Activated naive CD4-positive, alpha-beta T cell treated with anti-CD3 and anti-CD28 coated beads, Interleukin-2, amount 10 ng/mL, durations not matched to agents 7 days and 5 days (primary cell): ENCODE data around the gene ANKMY1.

Experiments
- CTCF ChIA-PET: fragments of 350-600 bp; sonication (Branson Sonifier 250); formaldehyde crosslinking; loops from one replicate; lab custom pipeline; 2021; ENCODE audit warnings: antibody characterized with exemption; lab: Charles Lee
- DNase-seq: peaks from one replicate; pipeline ENCODE4 v3.0.0-alpha.2; 2020
- H3K27ac Mint-ChIP-seq: one replicate; pipeline ENCODE4 v1.8.0; 2021; ENCODE audit warnings: mild to moderate bottlenecking, moderate library complexity, mixed read lengths
- H3K27me3 Mint-ChIP-seq: one replicate; pipeline ENCODE4 v1.8.0; 2021; ENCODE audit warnings: mild to moderate bottlenecking, mixed read lengths
- H3K36me3 Mint-ChIP-seq: one replicate; pipeline ENCODE4 v1.8.0; 2021; ENCODE audit warnings: mixed read lengths
- H3K4me1 Mint-ChIP-seq: one replicate; pipeline ENCODE4 v1.8.0; 2021; ENCODE audit warnings: mixed read lengths
- H3K4me3 Mint-ChIP-seq: one replicate; pipeline ENCODE4 v1.8.0; 2021; ENCODE audit warnings: mild to moderate bottlenecking, moderate library complexity, mixed read lengths
- H3K9me3 Mint-ChIP-seq: one replicate; pipeline ENCODE4 v1.8.0; 2021; ENCODE audit warnings: mixed read lengths

ANKMY1 gene

GRCh38 chr2:240599141-240599583 lies 41.4 kb upstream of the ANKMY1 start:
- CTCF ChIA-PET = no interaction called here
- peaks cover 3% of the 10 kb centered on the region for H3K4me1 Mint-ChIP-seq
- peaks cover 6% of the 10 kb centered on the region for H3K36me3 Mint-ChIP-seq
- H3K27ac Mint-ChIP-seq = peak overlapping the region; percentile 77
- H3K9me3 Mint-ChIP-seq = no peaks in the 10 kb centered on the region
- H3K27me3 Mint-ChIP-seq = no peaks in the 10 kb centered on the region
- no peak overlapping the region for H3K4me3 Mint-ChIP-seq
- peak; percentile 5 for DNase-seq

- Mint-ChIP-seq H3K27me3 (no peaks in the 10 kb centered on the region), H3K27ac (no peak overlapping the region), H3K4me1 (peaks cover 3% of the 10 kb centered on the region), H3K9me3 (no peaks in the 10 kb centered on the region), H3K4me3 (no peak overlapping the region), H3K36me3 (peaks cover 6% of the 10 kb centered on the region)
- CTCF ChIA-PET = interaction anchor here (0.9 kb wide), 1 partner anchor 84 kb away, joined by 5 read pairs; no protein-coding TSS in a partner anchor
- DNase-seq = peak; percentile 14
Observed at GRCh38 chr2:240598311-240598911, 40.6 kb upstream of the ANKMY1 start.

- H3K27ac Mint-ChIP-seq = no peak overlapping the region
- peaks cover 3% of the 10 kb centered on the region for H3K4me1 Mint-ChIP-seq
- CTCF ChIA-PET = interaction anchor here (0.9 to 1.9 kb wide), 3 partner anchors 12 to 84 kb away, joined by 4 to 7 read pairs (median 5); no protein-coding TSS in a partner anchor
- no peaks in the 10 kb centered on the region for H3K9me3 Mint-ChIP-seq
- no peak overlapping the region for H3K4me3 Mint-ChIP-seq
- H3K36me3 Mint-ChIP-seq = peaks cover 6% of the 10 kb centered on the region
- DNase-seq = no peak
- H3K27me3 Mint-ChIP-seq = no peaks in the 10 kb centered on the region
Observed at GRCh38 chr2:240597419-240598181, 39.8 kb upstream of the ANKMY1 start.

- no peak overlapping the region for H3K4me3 Mint-ChIP-seq
- H3K4me1 Mint-ChIP-seq = peaks cover 3% of the 10 kb centered on the region
- CTCF ChIA-PET = interaction anchor here (1.7 to 1.9 kb wide), 2 partner anchors 12 to 20 kb away, joined by 4 to 7 read pairs; no protein-coding TSS in a partner anchor
- no peak overlapping the region for H3K27ac Mint-ChIP-seq
- no peaks in the 10 kb centered on the region for H3K27me3 Mint-ChIP-seq
- DNase-seq = no peak
- peaks cover 6% of the 10 kb centered on the region for H3K36me3 Mint-ChIP-seq
- no peaks in the 10 kb centered on the region for H3K9me3 Mint-ChIP-seq
Observed at GRCh38 chr2:240597054-240597418, 39.2 kb upstream of the ANKMY1 start.

- DNase-seq = no peak
- no peaks in the 10 kb centered on the region for H3K27me3 Mint-ChIP-seq
- no peaks in the 10 kb centered on the region for H3K9me3 Mint-ChIP-seq
- no peak overlapping the region for H3K4me3 Mint-ChIP-seq
- H3K27ac Mint-ChIP-seq = no peak overlapping the region
- peaks cover 3% of the 10 kb centered on the region for H3K4me1 Mint-ChIP-seq
- peaks cover 6% of the 10 kb centered on the region for H3K36me3 Mint-ChIP-seq
- CTCF ChIA-PET = interaction anchor here (1.7 to 1.9 kb wide), 2 partner anchors 13 to 20 kb away, joined by 4 to 7 read pairs; no protein-coding TSS in a partner anchor
Observed at GRCh38 chr2:240596491-240596931, 38.7 kb upstream of the ANKMY1 start.

GRCh38 chr2:240596080-240596460 lies 38.3 kb upstream of the ANKMY1 start:
- Mint-ChIP-seq H3K4me3 (no peak overlapping the region), H3K4me1 (peaks cover 7% of the 10 kb centered on the region), H3K27ac (no peak overlapping the region), H3K9me3 (no peaks in the 10 kb centered on the region), H3K36me3 (peaks cover 6% of the 10 kb centered on the region), H3K27me3 (no peaks in the 10 kb centered on the region)
- CTCF ChIA-PET = interaction anchor here (1.7 to 1.9 kb wide), 2 partner anchors 13 to 21 kb away, joined by 4 to 7 read pairs; no protein-coding TSS in a partner anchor
- DNase-seq = no peak

GRCh38 chr2:240595381-240596079 lies 37.7 kb upstream of the ANKMY1 start:
- Mint-ChIP-seq H3K9me3 (no peaks in the 10 kb centered on the region), H3K27me3 (no peaks in the 10 kb centered on the region), H3K4me1 (peaks cover 7% of the 10 kb centered on the region), H3K36me3 (peaks cover 6% of the 10 kb centered on the region), H3K4me3 (no peak overlapping the region), H3K27ac (no peak overlapping the region)
- peak; percentile 64 for DNase-seq
- CTCF ChIA-PET = interaction anchor here (1.7 to 1.9 kb wide), 2 partner anchors 14 to 21 kb away, joined by 4 to 7 read pairs; no protein-coding TSS in a partner anchor

- Mint-ChIP-seq H3K36me3 (peaks cover 4% of the 10 kb centered on the region), H3K27ac (no peak overlapping the region)
- CTCF ChIA-PET = interaction anchor here (1.2 kb wide), 1 partner anchor 28 kb away, joined by 3 read pairs; no protein-coding TSS in a partner anchor
Observed at GRCh38 chr2:240594511-240595380, 37.0 kb upstream of the ANKMY1 start.

GRCh38 chr2:240593703-240594451 lies 36.1 kb upstream of the ANKMY1 start:
- CTCF ChIA-PET = interaction anchor here (1.2 to 1.3 kb wide), 2 partner anchors 15 to 29 kb away, joined by 3 read pairs; no protein-coding TSS in a partner anchor
- Mint-ChIP-seq H3K27me3 (no peaks in the 10 kb centered on the region), H3K4me1 (peaks cover 13% of the 10 kb centered on the region), H3K9me3 (no peaks in the 10 kb centered on the region), H3K4me3 (no peak overlapping the region), H3K27ac (no peak overlapping the region), H3K36me3 (peaks cover 7% of the 10 kb centered on the region)
- DNase-seq = peak; percentile 11

More at GRCh38 chr2:240594511-240595380, 37.0 kb upstream of the ANKMY1 start:
- Mint-ChIP-seq H3K4me1 (peaks cover 7% of the 10 kb centered on the region), H3K4me3 (no peak overlapping the region), H3K27me3 (no peaks in the 10 kb centered on the region), H3K9me3 (no peaks in the 10 kb centered on the region)
- no peak for DNase-seq

- H3K27ac Mint-ChIP-seq = no peak overlapping the region
- no peak overlapping the region for H3K4me3 Mint-ChIP-seq
- no peaks in the 10 kb centered on the region for H3K9me3 Mint-ChIP-seq
- CTCF ChIA-PET = interaction anchor here (1.2 to 1.3 kb wide), 2 partner anchors 14 to 30 kb away, joined by 3 read pairs; no protein-coding TSS in a partner anchor
- no peaks in the 10 kb centered on the region for H3K27me3 Mint-ChIP-seq
- no peak for DNase-seq
- peaks cover 20% of the 10 kb centered on the region for H3K4me1 Mint-ChIP-seq
- H3K36me3 Mint-ChIP-seq = peaks cover 10% of the 10 kb centered on the region
Observed at GRCh38 chr2:240593026-240593702, 35.4 kb upstream of the ANKMY1 start.

- DNase-seq = no peak
- Mint-ChIP-seq H3K4me3 (no peak overlapping the region), H3K36me3 (peaks cover 10% of the 10 kb centered on the region), H3K27ac (no peak overlapping the region), H3K27me3 (no peaks in the 10 kb centered on the region), H3K9me3 (no peaks in the 10 kb centered on the region), H3K4me1 (peaks cover 31% of the 10 kb centered on the region)
- CTCF ChIA-PET = interaction anchor here (1.0 kb wide), 1 partner anchor 25 kb away, joined by 3 read pairs; no protein-coding TSS in a partner anchor
Observed at GRCh38 chr2:240591784-240592183, 34.0 kb upstream of the ANKMY1 start.

GRCh38 chr2:240591226-240591625 lies 33.4 kb upstream of the ANKMY1 start:
- Mint-ChIP-seq H3K27me3 (no peaks in the 10 kb centered on the region), H3K9me3 (no peaks in the 10 kb centered on the region), H3K4me1 (peaks cover 31% of the 10 kb centered on the region), H3K27ac (no peak overlapping the region), H3K4me3 (no peak overlapping the region), H3K36me3 (peaks cover 10% of the 10 kb centered on the region)
- no peak for DNase-seq
- CTCF ChIA-PET = interaction anchor here (1.0 kb wide), 1 partner anchor 26 kb away, joined by 3 read pairs; no protein-coding TSS in a partner anchor
